NOMO-1 treated with dmso at 0.1 percent for 144 hours (cell line): ENCODE data around the gene KRTAP10-12.

Experiments
- DNase-seq: peaks from one replicate; lab custom pipeline; 2025; ENCODE audit not compliant: unreplicated experiment; lab: John Stamatoyannopoulos, UW

The KRTAP10-12 gene

GRCh38 chr21:44710756-44711326 is 13.9 kb downstream of the KRTAP10-12 start:
- DNase-seq = no peak

- no peak for DNase-seq
Observed at GRCh38 chr21:44711327-44712202, 14.6 kb downstream of the KRTAP10-12 start, which contains the start of gene TSPEAR. TSPEAR (minus strand) TSS chr21:44711572; CDS start chr21:44711514, 58 bp downstream.

- no peak for DNase-seq
Observed at GRCh38 chr21:44712203-44713028, 15.4 kb downstream of the KRTAP10-12 start.

GRCh38 chr21:44713130-44713529 is 16.2 kb downstream of the KRTAP10-12 start:
- DNase-seq = no peak

- DNase-seq = no peak
Observed at GRCh38 chr21:44713846-44714245, 16.9 kb downstream of the KRTAP10-12 start.

- no peak for DNase-seq
Observed at GRCh38 chr21:44714905-44715304, 17.9 kb downstream of the KRTAP10-12 start.

- no peak for DNase-seq
Observed at GRCh38 chr21:44716984-44717383, 20.0 kb downstream of the KRTAP10-12 start.

- no peak for DNase-seq
Observed at GRCh38 chr21:44718093-44718492, 21.1 kb downstream of the KRTAP10-12 start.

- no peak for DNase-seq
Observed at GRCh38 chr21:44718571-44718970, 21.6 kb downstream of the KRTAP10-12 start.

- no peak for DNase-seq
Observed at GRCh38 chr21:44720170-44720569, 23.2 kb downstream of the KRTAP10-12 start.

- DNase-seq = no peak
Observed at GRCh38 chr21:44722731-44723130, 25.8 kb downstream of the KRTAP10-12 start.

GRCh38 chr21:44723177-44724131 is 26.5 kb downstream of the KRTAP10-12 start:
- DNase-seq = no peak

GRCh38 chr21:44724196-44724595 is 27.2 kb downstream of the KRTAP10-12 start:
- DNase-seq = no peak

- no peak for DNase-seq
Observed at GRCh38 chr21:44724926-44725325, 28.0 kb downstream of the KRTAP10-12 start.

GRCh38 chr21:44726826-44727225 is 29.9 kb downstream of the KRTAP10-12 start:
- no peak for DNase-seq

- DNase-seq = no peak
Observed at GRCh38 chr21:44727321-44727720, 30.3 kb downstream of the KRTAP10-12 start.

GRCh38 chr21:44727757-44728156 is 30.8 kb downstream of the KRTAP10-12 start:
- no peak for DNase-seq

GRCh38 chr21:44728716-44729115 is 31.7 kb downstream of the KRTAP10-12 start:
- no peak for DNase-seq

- no peak for DNase-seq
Observed at GRCh38 chr21:44729336-44730027, 32.5 kb downstream of the KRTAP10-12 start.

GRCh38 chr21:44730028-44730395 is 33.0 kb downstream of the KRTAP10-12 start:
- DNase-seq = no peak
